CD8-positive, alpha-beta memory T cell (primary cell): ENCODE measurements around the gene PCDHGB5. TPM values are rescaled to one million over a fixed set of nuclear protein-coding genes. Genes with fewer than 3 reads are reported as not detected.

ENCODE experiments used
- CTCF ChIA-PET: fragments of 350-600 bp; sonication (Branson Sonifier 250); formaldehyde crosslinking; loops from one replicate; lab custom pipeline; 2021; ENCODE audit warnings: antibody characterized with exemption; lab: Charles Lee
- POLR2A ChIA-PET: fragments of 350-600 bp; sonication (Branson Sonifier 250); formaldehyde crosslinking; loops from one replicate; lab custom pipeline; 2021; ENCODE audit warnings: antibody characterized with exemption; lab: Charles Lee
- DNase-seq, 5 donors: peaks; one replicate each; pipeline versions ENCODE4 v3.0.0 to v3.0.0-alpha.2; 2020 to 2022; ENCODE audit warnings: mixed read lengths in 1 of 5
- H3K27ac ChIP-seq: one replicate; pipeline ENCODE4 v1.7.0; 2013; ENCODE audit warnings: low read depth, mild to moderate bottlenecking, low read length, moderate library complexity
- H3K27me3 ChIP-seq: 2 replicates; pipeline ENCODE4 v1.7.0; 2013; ENCODE audit warnings: low read length, mild to moderate bottlenecking; ENCODE audit not compliant: insufficient read depth, poor library complexity, severe bottlenecking
- H3K36me3 ChIP-seq: 2 replicates; pipeline ENCODE4 v1.7.0; 2013; ENCODE audit warnings: mild to moderate bottlenecking, low read length, moderate library complexity; ENCODE audit not compliant: insufficient read depth
- H3K4me1 ChIP-seq: 2 replicates; pipeline ENCODE4 v1.7.0; 2013; ENCODE audit warnings: mild to moderate bottlenecking, low read length, moderate library complexity; ENCODE audit not compliant: insufficient read depth
- H3K4me3 ChIP-seq: 2 replicates; pipeline ENCODE4 v1.7.0; 2013; ENCODE audit warnings: mild to moderate bottlenecking, low read length
- H3K9me3 ChIP-seq: 2 replicates; pipeline ENCODE4 v1.7.0; 2013; ENCODE audit warnings: mild to moderate bottlenecking, low read length
- H3K27ac Mint-ChIP-seq, 8 donors: one replicate each; pipeline ENCODE4 v1.8.0; 2020 to 2021; ENCODE audit warnings: mixed read lengths in 8 of 8, mild to moderate bottlenecking in 6 of 8, inconsistent platforms in 3 of 8, moderate library complexity in 3 of 8
- H3K27me3 Mint-ChIP-seq, 2 donors: one replicate each; pipeline ENCODE4 v1.8.0; 2020 to 2021; ENCODE audit warnings: mixed read lengths in 2 of 2, mild to moderate bottlenecking in 1 of 2, moderate library complexity in 1 of 2
- H3K36me3 Mint-ChIP-seq, 3 donors: one replicate each; pipeline ENCODE4 v1.8.0; 2020 to 2021; ENCODE audit warnings: mixed read lengths in 3 of 3, inconsistent platforms in 1 of 3, mild to moderate bottlenecking in 1 of 3
- H3K4me1 Mint-ChIP-seq, 3 donors: one replicate each; pipeline ENCODE4 v1.8.0; 2020 to 2021; ENCODE audit warnings: mixed read lengths in 3 of 3, inconsistent platforms in 1 of 3, mild to moderate bottlenecking in 1 of 3
- H3K4me3 Mint-ChIP-seq, 7 donors: one replicate each; pipeline ENCODE4 v1.8.0; 2020 to 2021; ENCODE audit warnings: mixed read lengths in 7 of 7, mild to moderate bottlenecking in 6 of 7, moderate library complexity in 4 of 7, inconsistent platforms in 2 of 7
- H3K9me3 Mint-ChIP-seq, 5 donors: one replicate each; pipeline ENCODE4 v1.8.0; 2020 to 2022; ENCODE audit warnings: mixed read lengths in 5 of 5, mild to moderate bottlenecking in 3 of 5, moderate library complexity in 2 of 5, inconsistent platforms in 1 of 5
- polyA plus RNA-seq: library from polyadenylated mRNA; unstranded; fragments of 300-500 nt; fragmentation: Illumina TruSeq; gene quantifications from one replicate; pipeline ENCODE4 v1.2.3, GENCODE V29; 2021
- total RNA-seq, 2 experiments: library from RNA; stranded (reverse); gene quantifications; one replicate each; pipeline ENCODE4 v1.2.3, GENCODE V29; 2021

PCDHGB5 gene
- total and polyA plus RNA-seq, 3 experiments from 2014 or later, result 0.14 to 0.27 (median 0.22) TPM

DNA sequence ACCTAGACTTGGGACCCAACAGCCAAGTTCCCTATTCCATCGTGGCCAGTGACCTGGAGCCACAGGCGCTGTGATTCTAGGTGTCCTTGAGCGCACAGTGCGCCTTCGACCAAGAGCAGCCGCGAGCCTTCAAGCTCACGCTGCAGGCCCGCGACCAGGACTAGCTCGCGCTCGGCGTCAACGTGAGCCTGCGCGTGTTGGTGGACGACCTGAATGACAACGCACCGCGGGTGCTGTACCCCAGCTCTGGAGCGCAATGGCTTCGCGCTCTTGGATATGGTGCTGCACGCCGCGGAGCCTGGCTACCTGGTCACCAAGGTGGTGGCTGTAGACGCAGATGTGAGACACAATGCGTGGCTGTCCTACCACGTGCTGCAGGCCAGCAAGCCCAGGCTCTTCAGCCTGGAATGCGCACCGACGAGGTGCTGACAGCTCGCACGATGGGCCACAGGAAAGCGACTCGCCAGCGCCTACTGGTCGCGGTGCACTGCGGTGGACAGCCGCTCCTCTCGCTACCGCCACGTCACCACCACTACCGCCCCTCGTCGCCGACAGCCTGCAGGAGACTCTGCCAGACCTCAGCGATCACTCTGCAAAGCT lies 43.9 kb downstream of the PCDHGB5 start:
- H3K36me3 Mint-ChIP-seq, result no peaks in the 10 kb centered on the region
- H3K27ac Mint-ChIP-seq, result no peak overlapping the region
- H3K4me1 ChIP-seq, result no peaks in the 10 kb centered on the region
- H3K27ac ChIP-seq, result no peak overlapping the region
- POLR2A ChIA-PET, result no interaction called here
- CTCF ChIA-PET, result no interaction called here
- no peak overlapping the region for H3K4me3 ChIP-seq
- no peaks in the 10 kb centered on the region for H3K9me3 ChIP-seq
- peaks cover 12 to 26% of the 10 kb centered on the region in 2 donors for H3K27me3 Mint-ChIP-seq
- H3K27me3 ChIP-seq, result no peaks in the 10 kb centered on the region
- H3K9me3 Mint-ChIP-seq, result peaks cover 0 to 12% (median 6%) of the 10 kb centered on the region in 5 donors
- H3K36me3 ChIP-seq, result no peaks in the 10 kb centered on the region
- no peaks in the 10 kb centered on the region for H3K4me1 Mint-ChIP-seq
- no peak for DNase-seq
- H3K4me3 Mint-ChIP-seq, result no peak overlapping the region

Other genes starting within 250 kb of the PCDHGB5 start
Only the 30 nearest of the 37 such genes appear.
- not detected for gene PCDHB9, start 210.8 kb upstream of the PCDHGB5 start, total RNA-seq
- not detected for gene PCDHB9, start 210.8 kb upstream of the PCDHGB5 start, polyA plus RNA-seq
- not detected for gene PCDHB10, start 205.6 kb upstream of the PCDHGB5 start, total RNA-seq
- gene PCDHB10, start 205.6 kb upstream of the PCDHGB5 start, polyA plus RNA-seq, result not detected
- gene PCDHB11, start 198.3 kb upstream of the PCDHGB5 start, total RNA-seq, result not detected
- gene PCDHB11, start 198.3 kb upstream of the PCDHGB5 start, polyA plus RNA-seq, result not detected
- gene PCDHB12, start 189.2 kb upstream of the PCDHGB5 start, total RNA-seq, result not detected
- not detected for gene PCDHB12, start 189.2 kb upstream of the PCDHGB5 start, polyA plus RNA-seq
- under 1 TPM in 1 of 2 experiments, not detected in 1; 0.04 TPM for gene PCDHB13, start 184.0 kb upstream of the PCDHGB5 start, total RNA-seq
- gene PCDHB13, start 184.0 kb upstream of the PCDHGB5 start, polyA plus RNA-seq, result not detected
- under 1 TPM in 1 of 2 experiments, not detected in 1; 0.09 TPM for gene PCDHB14, start 174.6 kb upstream of the PCDHGB5 start, total RNA-seq
- gene PCDHB14, start 174.6 kb upstream of the PCDHGB5 start, polyA plus RNA-seq, result not detected
- not detected for gene PCDHB15, start 152.6 kb upstream of the PCDHGB5 start, total RNA-seq
- gene PCDHB15, start 152.6 kb upstream of the PCDHGB5 start, polyA plus RNA-seq, result not detected
- under 1 TPM; 0.31 to 0.35 TPM for gene SLC25A2, start 93.9 kb upstream of the PCDHGB5 start, total RNA-seq
- not detected for gene SLC25A2, start 93.9 kb upstream of the PCDHGB5 start, polyA plus RNA-seq
- gene TAF7, start 77.2 kb upstream of the PCDHGB5 start, total RNA-seq, result 10 to 100 TPM; 70.9 to 72.2 TPM
- gene TAF7, start 77.2 kb upstream of the PCDHGB5 start, polyA plus RNA-seq, result 196 TPM
- gene PCDHGA1, start 67.4 kb upstream of the PCDHGB5 start, total RNA-seq, result under 1 TPM; 0.07 to 0.09 TPM
- not detected for gene PCDHGA1, start 67.4 kb upstream of the PCDHGB5 start, polyA plus RNA-seq
- under 1 TPM in 1 of 2 experiments, not detected in 1; 0.07 TPM for gene PCDHGA2, start 59.2 kb upstream of the PCDHGB5 start, total RNA-seq
- gene PCDHGA2, start 59.2 kb upstream of the PCDHGB5 start, polyA plus RNA-seq, result not detected
- not detected for gene PCDHGA3, start 54.1 kb upstream of the PCDHGB5 start, total RNA-seq
- gene PCDHGA3, start 54.1 kb upstream of the PCDHGB5 start, polyA plus RNA-seq, result not detected
- not detected for gene PCDHGB1, start 47.8 kb upstream of the PCDHGB5 start, total RNA-seq
- not detected for gene PCDHGB1, start 47.8 kb upstream of the PCDHGB5 start, polyA plus RNA-seq
- gene PCDHGA4, start 42.9 kb upstream of the PCDHGB5 start, total RNA-seq, result under 1 TPM; 0.09 to 0.16 TPM
- gene PCDHGA4, start 42.9 kb upstream of the PCDHGB5 start, polyA plus RNA-seq, result not detected
- gene PCDHGB2, start 38.0 kb upstream of the PCDHGB5 start, total RNA-seq, result under 1 TPM; 0.33 to 0.40 TPM
- 0.09 TPM for gene PCDHGB2, start 38.0 kb upstream of the PCDHGB5 start, polyA plus RNA-seq
- under 1 TPM; 0.09 to 0.11 TPM for gene PCDHGA5, start 33.8 kb upstream of the PCDHGB5 start, total RNA-seq
- gene PCDHGA5, start 33.8 kb upstream of the PCDHGB5 start, polyA plus RNA-seq, result not detected
- under 1 TPM; 0.18 to 0.28 TPM for gene PCDHGB3, start 27.7 kb upstream of the PCDHGB5 start, total RNA-seq
- not detected for gene PCDHGB3, start 27.7 kb upstream of the PCDHGB5 start, polyA plus RNA-seq
- under 1 TPM; 0.15 to 0.22 TPM for gene PCDHGA6, start 24.1 kb upstream of the PCDHGB5 start, total RNA-seq
- gene PCDHGA6, start 24.1 kb upstream of the PCDHGB5 start, polyA plus RNA-seq, result 0.06 TPM
- gene PCDHGA7, start 15.2 kb upstream of the PCDHGB5 start, total RNA-seq, result under 1 TPM in 1 of 2 experiments, not detected in 1; 0.09 TPM
- gene PCDHGA7, start 15.2 kb upstream of the PCDHGB5 start, polyA plus RNA-seq, result not detected
- gene PCDHGB4, start 10.2 kb upstream of the PCDHGB5 start, total RNA-seq, result under 1 TPM in 1 of 2 experiments, not detected in 1; 0.13 TPM
- 0.08 TPM for gene PCDHGB4, start 10.2 kb upstream of the PCDHGB5 start, polyA plus RNA-seq
- gene PCDHGA8, start 5.3 kb upstream of the PCDHGB5 start, total RNA-seq, result under 1 TPM in 1 of 2 experiments, not detected in 1; 0.04 TPM
- gene PCDHGA8, start 5.3 kb upstream of the PCDHGB5 start, polyA plus RNA-seq, result not detected
- under 1 TPM in 1 of 2 experiments, not detected in 1; 0.09 TPM for gene PCDHGA9, start 4.8 kb downstream of the PCDHGB5 start, total RNA-seq
- gene PCDHGA9, start 4.8 kb downstream of the PCDHGB5 start, polyA plus RNA-seq, result not detected
- under 1 TPM; 0.11 to 0.13 TPM for gene PCDHGB6, start 10.1 kb downstream of the PCDHGB5 start, total RNA-seq
- 0.25 TPM for gene PCDHGB6, start 10.1 kb downstream of the PCDHGB5 start, polyA plus RNA-seq
- gene PCDHGA10, start 15.0 kb downstream of the PCDHGB5 start, total RNA-seq, result under 1 TPM; 0.16 to 0.20 TPM
- 0.07 TPM for gene PCDHGA10, start 15.0 kb downstream of the PCDHGB5 start, polyA plus RNA-seq
- under 1 TPM in 1 of 2 experiments, not detected in 1; 0.11 TPM for gene PCDHGB7, start 19.7 kb downstream of the PCDHGB5 start, total RNA-seq
- not detected for gene PCDHGB7, start 19.7 kb downstream of the PCDHGB5 start, polyA plus RNA-seq
- gene PCDHGA11, start 23.1 kb downstream of the PCDHGB5 start, total RNA-seq, result under 1 TPM in 1 of 2 experiments, not detected in 1; 0.13 TPM
- 0.09 TPM for gene PCDHGA11, start 23.1 kb downstream of the PCDHGB5 start, polyA plus RNA-seq
- gene PCDHGA12, start 32.6 kb downstream of the PCDHGB5 start, total RNA-seq, result under 1 TPM in 1 of 2 experiments, not detected in 1; 0.09 TPM
- gene PCDHGA12, start 32.6 kb downstream of the PCDHGB5 start, polyA plus RNA-seq, result not detected
- gene PCDHGC3, start 78.0 kb downstream of the PCDHGB5 start, total RNA-seq, result under 1 TPM; 0.11 to 0.15 TPM
- gene PCDHGC3, start 78.0 kb downstream of the PCDHGB5 start, polyA plus RNA-seq, result not detected
- not detected for gene PCDHGC4, start 87.1 kb downstream of the PCDHGB5 start, total RNA-seq
- gene PCDHGC4, start 87.1 kb downstream of the PCDHGB5 start, polyA plus RNA-seq, result not detected
- not detected for gene PCDHGC5, start 91.1 kb downstream of the PCDHGB5 start, total RNA-seq
- gene PCDHGC5, start 91.1 kb downstream of the PCDHGB5 start, polyA plus RNA-seq, result not detected